Measurements from ENCODE around the gene MLST8.

MLST8 gene

GRCh38 chr16:2205104-2205966 lies at the start of gene MLST8:
TSS of gene MLST8 (plus strand) at chr16:2205454. CDS start at chr16:2206086, 632 bp downstream.
- DNase-seq (ENCODE audit: low read depth in 2 of 2): peak; percentile 80 to 83

GRCh38 chr16:2155977-2156848 lies 49.0 kb upstream of the MLST8 start:
- no peak for DNase-seq (ENCODE audit: low read depth in 2 of 2)

DNA sequence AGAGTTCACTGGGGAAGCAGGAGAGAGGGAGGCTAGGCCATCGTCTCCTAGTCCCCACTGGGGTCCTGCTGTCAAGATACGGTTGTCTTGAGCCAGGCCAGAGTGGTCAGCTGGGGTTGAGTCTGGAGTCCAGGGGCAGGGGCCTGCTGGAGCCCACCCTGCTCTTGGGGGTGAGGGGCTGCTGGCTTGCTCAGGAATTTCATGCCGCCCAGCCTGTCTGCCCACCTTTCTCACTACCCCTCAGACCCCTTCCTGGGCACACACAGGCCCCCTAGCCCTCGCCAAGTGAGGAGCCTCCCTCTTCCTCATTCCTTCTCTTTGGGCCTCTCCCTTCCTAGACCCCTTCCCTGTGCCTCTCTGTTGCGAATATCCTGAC lies 48.4 kb upstream of the MLST8 start:
- DNase-seq (ENCODE audit: low read depth in 2 of 2): no peak

GRCh38 chr16:2157480-2158261 lies 47.6 kb upstream of the MLST8 start:
- DNase-seq (ENCODE audit: low read depth in 2 of 2): no peak

- DNase-seq (ENCODE audit: low read depth in 2 of 2): no peak
Observed at GRCh38 chr16:2158262-2158638, 47.0 kb upstream of the MLST8 start.

DNA sequence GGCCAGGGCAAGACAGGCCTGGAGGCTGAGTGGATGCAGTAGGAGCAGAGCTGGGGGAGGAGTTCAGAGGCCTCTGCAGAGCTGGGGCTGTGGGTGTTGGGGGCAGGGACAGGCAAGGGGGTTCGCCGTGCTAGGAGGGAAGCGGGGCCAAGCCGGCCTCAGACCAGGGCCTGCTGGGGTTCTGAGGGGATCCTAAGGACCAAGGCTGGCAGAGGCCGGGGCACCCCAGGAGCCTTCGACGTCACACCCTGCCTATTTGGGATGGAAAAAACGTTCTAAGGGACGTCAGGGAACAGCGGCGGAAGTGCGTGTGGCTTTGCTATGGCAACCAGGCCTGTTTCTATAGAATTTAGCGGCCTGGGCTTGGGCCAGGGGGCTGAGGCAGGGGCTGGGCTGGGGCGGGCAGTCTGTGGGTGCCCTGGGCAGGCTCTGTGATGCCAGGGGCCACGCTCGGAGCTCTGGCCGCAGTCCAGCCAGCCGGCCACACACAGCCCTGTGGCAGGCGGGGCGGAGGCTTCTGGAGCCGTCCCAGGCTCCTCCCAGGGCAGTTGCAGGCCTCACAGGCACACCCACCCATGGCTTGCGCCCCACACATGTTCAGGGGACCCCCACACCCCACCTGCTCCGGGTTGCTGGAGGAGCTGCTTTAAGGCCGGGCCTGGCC lies 45.9 kb upstream of the MLST8 start:
- DNase-seq (ENCODE audit: low read depth in 2 of 2): no peak

- no peak for DNase-seq (ENCODE audit: low read depth in 2 of 2)
Observed at GRCh38 chr16:2160915-2161551, 44.2 kb upstream of the MLST8 start.

GRCh38 chr16:2161911-2162310 lies 43.3 kb upstream of the MLST8 start:
- DNase-seq (ENCODE audit: low read depth in 2 of 2): no peak

- DNase-seq (ENCODE audit: low read depth in 2 of 2): no peak
Observed at GRCh38 chr16:2162676-2163118, 42.6 kb upstream of the MLST8 start.

- no peak for DNase-seq (ENCODE audit: low read depth in 2 of 2)
Observed at GRCh38 chr16:2163211-2163881, 41.9 kb upstream of the MLST8 start.

GRCh38 chr16:2165861-2166260 lies 39.4 kb upstream of the MLST8 start:
- no peak for DNase-seq (ENCODE audit: low read depth in 2 of 2)

- DNase-seq (ENCODE audit: low read depth in 2 of 2): no peak
Observed at GRCh38 chr16:2166263-2167067, 38.8 kb upstream of the MLST8 start.

DNA sequence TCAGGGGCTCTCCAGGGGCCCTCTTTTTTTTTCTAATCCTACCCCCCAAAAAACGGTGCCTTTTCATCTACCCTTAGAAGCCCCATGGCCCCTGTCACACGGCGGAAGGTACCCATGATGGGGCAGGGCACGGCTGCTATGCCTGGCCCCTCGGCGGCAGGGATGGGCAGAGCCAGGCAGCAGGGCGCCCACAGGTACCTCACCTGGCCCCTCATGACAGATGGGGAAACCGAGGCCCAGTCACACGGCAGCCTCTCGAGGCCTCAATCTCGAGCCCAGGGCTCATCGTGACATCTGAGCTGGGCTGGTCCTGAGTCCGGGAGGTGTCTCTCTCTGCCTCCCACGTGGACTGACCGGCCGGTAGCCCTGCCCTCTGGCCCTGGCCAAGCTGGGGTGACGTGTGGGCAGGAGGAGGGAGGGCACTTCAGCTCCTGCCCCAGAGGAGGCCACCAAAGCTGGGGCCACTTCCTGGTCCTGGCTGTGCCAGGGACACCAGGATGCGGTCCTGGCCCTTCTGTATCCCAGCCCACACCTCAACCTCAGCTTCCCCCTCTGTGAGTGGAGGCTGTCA lies 38.1 kb upstream of the MLST8 start:
- DNase-seq (ENCODE audit: low read depth in 2 of 2): no peak

- DNase-seq (ENCODE audit: low read depth in 2 of 2): no peak
Observed at GRCh38 chr16:2170080-2170479, 35.2 kb upstream of the MLST8 start.

DNA sequence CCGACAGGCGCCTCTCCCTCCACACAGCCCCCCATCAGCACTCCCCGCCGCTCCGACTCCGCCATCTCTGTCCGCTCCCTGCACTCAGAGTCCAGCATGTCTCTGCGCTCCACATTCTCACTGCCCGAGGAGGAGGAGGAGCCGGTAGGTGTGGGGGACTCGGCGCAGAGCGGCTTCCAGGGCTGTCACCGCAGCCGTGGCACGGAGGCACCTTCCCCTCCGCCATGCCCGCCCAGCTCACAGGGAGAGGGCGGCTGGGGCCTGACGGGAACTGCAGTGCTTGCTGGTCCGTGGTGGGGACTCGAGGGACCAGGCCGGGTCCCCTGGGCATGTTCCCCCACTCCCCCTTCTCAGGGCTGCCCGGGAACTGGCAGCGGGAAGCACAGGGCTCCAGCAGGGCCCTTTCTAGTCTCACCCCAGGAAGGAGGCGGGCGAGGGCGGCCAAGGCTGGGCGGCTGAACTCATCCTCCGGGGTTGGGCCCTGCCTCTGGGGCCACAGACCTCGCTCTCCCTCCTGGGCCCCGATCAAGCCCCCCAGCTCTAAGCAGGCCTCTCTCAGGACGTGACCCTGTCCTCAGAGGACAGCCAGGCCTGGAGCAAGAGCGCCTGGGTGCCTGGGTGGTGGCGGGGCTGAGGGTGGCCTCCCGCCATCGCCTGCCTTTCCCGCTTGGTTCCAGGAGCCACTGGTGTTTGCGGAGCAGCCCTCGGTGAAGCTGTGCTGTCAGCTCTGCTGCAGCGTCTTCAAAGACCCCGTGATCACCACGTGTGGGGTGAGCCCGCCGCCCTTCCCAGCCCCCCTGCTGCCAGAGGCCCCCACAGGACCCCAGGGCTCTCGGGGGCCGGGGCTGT lies 34.4 kb upstream of the MLST8 start:
- no peak for DNase-seq (ENCODE audit: low read depth in 2 of 2)

DNA sequence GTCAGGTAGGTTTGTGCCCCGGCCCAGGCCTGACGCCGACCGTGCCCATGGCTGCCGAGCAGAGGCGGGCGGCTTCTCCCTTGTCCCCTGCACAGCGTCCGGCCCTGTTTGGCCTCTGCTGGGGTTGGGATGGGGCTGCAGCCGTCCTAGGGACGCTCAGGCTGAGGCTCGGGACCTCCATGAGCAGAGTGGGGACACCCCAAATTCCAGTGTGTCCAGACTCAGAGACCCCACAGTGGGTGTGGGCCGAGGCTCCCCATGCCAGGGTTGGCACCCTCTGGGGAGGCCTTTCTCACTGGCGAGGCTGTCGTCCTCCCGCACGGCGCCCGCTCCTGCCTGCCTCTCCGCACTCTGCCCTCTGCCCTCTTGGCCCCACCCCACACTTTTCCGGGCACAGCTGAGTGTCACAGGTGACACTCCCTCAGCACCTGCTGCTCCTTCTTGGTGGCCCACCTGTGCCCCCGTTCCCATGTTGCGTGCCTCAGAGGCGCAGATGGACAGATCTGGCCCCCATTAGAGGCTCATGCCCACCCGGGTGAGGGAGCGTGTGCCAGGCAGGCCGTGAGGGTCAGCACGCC lies 33.6 kb upstream of the MLST8 start:
- DNase-seq (ENCODE audit: low read depth in 2 of 2): no peak

- no peak for DNase-seq (ENCODE audit: low read depth in 2 of 2)
Observed at GRCh38 chr16:2172688-2173335, 32.4 kb upstream of the MLST8 start.

All from activated CD8-positive, alpha-beta memory T cell treated with anti-CD3 and anti-CD28 coated beads for 4 hours (primary cell).